ENCODE measurements around the gene TNFRSF1B.
A peak's percentile ranks its signal among the peaks of the same experiment; 100 is the strongest.

The TNFRSF1B gene

GRCh38 chr1:12142141-12142823 is 24.5 kb upstream of the TNFRSF1B start:
- no peak for DNase-seq

- DNase-seq: peak in 1 of 2 experiments; percentile 82
These were observed 23.7 kb upstream of the TNFRSF1B start for GRCh38 chr1:12142891-12143630.

GRCh38 chr1:12143631-12144155 is 23.1 kb upstream of the TNFRSF1B start:
- DNase-seq: peak; percentile 94 to 95

GRCh38 chr1:12144236-12144635 is 22.6 kb upstream of the TNFRSF1B start:
- DNase-seq: no peak

GRCh38 chr1:12144969-12145368 is 21.8 kb upstream of the TNFRSF1B start:
- no peak for DNase-seq

GRCh38 chr1:12145616-12146342 is 21.0 kb upstream of the TNFRSF1B start:
- DNase-seq: no peak

GRCh38 chr1:12146343-12147112 is 20.3 kb upstream of the TNFRSF1B start:
- no peak for DNase-seq

GRCh38 chr1:12147201-12147701 is 19.5 kb upstream of the TNFRSF1B start:
- no peak for DNase-seq

GRCh38 chr1:12148160-12148957 is 18.4 kb upstream of the TNFRSF1B start:
- no peak for DNase-seq

- no peak for DNase-seq
These were observed 17.6 kb upstream of the TNFRSF1B start for GRCh38 chr1:12148958-12149790.

GRCh38 chr1:12149791-12150175 is 17.0 kb upstream of the TNFRSF1B start:
- no peak for DNase-seq

GRCh38 chr1:12150456-12151200 is 16.2 kb upstream of the TNFRSF1B start:
- DNase-seq: peak; percentile 67 to 72

GRCh38 chr1:12151465-12151864 is 15.3 kb upstream of the TNFRSF1B start:
- DNase-seq: no peak

GRCh38 chr1:12152113-12152891 is 14.5 kb upstream of the TNFRSF1B start:
- no peak for DNase-seq

GRCh38 chr1:12153181-12153785 is 13.5 kb upstream of the TNFRSF1B start:
- peak; percentile 85 to 90 for DNase-seq

- DNase-seq: no peak
These were observed 11.5 kb upstream of the TNFRSF1B start for GRCh38 chr1:12155328-12155727.

- DNase-seq: peak; percentile 57 to 63
These were observed 9.2 kb upstream of the TNFRSF1B start for GRCh38 chr1:12157366-12158231.
